ENCODE measurements around the gene TFEB.

TFEB gene

DNA sequence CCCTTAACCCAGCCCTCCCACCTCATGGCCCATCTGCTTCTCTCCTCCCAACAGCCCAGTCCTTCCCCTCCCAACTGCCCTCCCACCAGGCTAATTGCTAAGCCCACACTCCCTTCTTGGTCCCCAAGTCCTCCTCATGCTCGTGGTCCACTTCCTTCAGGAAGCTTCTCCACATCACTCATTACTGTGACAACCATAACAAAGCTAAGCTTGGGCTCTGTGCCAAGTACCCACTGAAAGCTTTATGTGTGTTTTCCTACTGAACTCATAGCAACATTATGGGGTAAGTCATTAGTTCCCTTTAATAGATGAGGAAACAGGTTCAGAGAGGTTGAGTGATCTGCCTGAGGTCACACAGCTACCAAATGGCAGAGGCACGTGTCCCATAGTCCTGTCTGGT is 28.1 kb upstream of the TFEB start:
- no peak for DNase-seq (ENCODE audit: low spot score)

DNA sequence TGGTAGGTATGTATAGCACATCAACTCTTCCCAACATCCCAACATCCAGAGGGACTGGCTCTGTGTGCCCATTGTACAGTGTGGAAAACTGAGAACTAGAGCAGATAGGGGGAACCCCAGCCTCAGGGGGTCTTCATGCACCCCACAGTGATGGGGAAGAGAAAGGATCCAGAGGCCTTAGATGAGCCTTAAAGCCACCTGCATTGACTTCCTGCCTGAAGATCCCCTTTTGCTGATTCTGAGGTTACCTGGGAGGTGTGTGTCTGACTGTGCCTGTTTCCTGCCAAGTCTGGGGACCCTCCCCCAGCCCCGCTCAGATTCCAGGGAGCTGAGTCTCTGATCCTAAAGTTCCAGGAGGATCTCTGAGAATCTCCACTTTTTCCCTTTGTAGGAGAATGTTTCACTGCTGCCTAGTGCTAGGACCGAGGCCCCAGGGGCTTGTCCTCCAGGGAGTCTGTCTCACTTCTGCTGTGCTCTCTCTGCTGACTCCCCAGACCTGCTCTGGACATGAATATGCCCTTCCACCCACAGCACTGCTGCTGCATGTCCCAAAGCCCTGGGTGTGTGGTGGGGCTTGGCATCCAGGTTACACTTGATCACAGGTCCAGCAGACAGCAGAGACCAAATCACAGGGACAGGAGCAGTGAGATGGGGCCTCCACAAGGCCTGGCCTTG is 24.6 kb upstream of the TFEB start:
- DNase-seq (ENCODE audit: low spot score): no peak

GRCh38 chr6:41759106-41759904 is 23.9 kb upstream of the TFEB start:
- no peak for DNase-seq (ENCODE audit: low spot score)

GRCh38 chr6:41758641-41759035 is 23.2 kb upstream of the TFEB start:
- no peak for DNase-seq (ENCODE audit: low spot score)

- DNase-seq (ENCODE audit: low spot score): no peak
These were observed 22.7 kb upstream of the TFEB start for GRCh38 chr6:41757931-41758640.

DNA sequence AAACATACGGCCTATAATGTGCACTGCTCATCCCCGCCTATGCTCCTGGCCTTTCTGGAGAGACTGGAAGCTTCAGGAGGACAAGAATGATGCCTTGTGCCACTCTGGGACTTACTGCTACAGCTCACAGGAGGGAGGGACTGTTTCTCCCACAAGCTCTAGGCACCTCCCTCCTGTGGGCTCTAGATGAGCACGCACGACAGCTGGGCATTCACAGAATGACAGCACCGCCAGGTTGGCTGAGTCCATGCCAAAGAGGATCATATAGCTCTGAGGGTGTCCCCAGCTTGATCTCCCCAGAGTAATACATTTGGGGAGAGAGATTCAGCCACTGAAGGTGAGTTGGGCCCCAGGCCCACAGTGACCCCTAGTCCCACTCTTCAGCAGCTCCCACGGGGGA is 21.9 kb upstream of the TFEB start:
- no peak for DNase-seq (ENCODE audit: low spot score)

- no peak for DNase-seq (ENCODE audit: low spot score)
These were observed 20.9 kb upstream of the TFEB start for GRCh38 chr6:41756354-41756753.

- DNase-seq (ENCODE audit: low spot score): no peak
These were observed 20.5 kb upstream of the TFEB start for GRCh38 chr6:41755895-41756294.

GRCh38 chr6:41750374-41750773 is 15.0 kb upstream of the TFEB start:
- DNase-seq (ENCODE audit: low spot score): no peak

DNA sequence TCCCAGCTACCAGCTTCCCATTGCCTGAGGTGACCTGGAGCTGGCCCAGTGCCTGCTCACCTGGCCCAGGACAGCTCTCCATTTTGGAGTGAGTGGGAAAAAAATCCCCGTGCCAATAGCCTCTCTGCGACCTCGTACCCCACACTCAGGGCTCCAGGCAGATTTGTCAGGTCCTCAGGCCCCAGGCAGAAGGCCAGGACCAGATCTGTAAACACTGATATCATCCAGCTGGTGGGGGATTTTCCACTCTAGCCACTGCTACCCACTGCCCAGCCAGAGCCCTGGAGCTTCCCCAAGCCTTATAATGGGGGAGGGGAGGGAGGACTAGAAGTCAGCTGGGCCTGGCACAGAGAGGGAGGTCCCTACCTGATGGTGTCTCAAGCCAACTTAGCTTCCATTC is 13.1 kb upstream of the TFEB start:
- DNase-seq (ENCODE audit: low spot score): no peak

GRCh38 chr6:41748102-41748477 is 12.7 kb upstream of the TFEB start:
- DNase-seq (ENCODE audit: low spot score): no peak

DNA sequence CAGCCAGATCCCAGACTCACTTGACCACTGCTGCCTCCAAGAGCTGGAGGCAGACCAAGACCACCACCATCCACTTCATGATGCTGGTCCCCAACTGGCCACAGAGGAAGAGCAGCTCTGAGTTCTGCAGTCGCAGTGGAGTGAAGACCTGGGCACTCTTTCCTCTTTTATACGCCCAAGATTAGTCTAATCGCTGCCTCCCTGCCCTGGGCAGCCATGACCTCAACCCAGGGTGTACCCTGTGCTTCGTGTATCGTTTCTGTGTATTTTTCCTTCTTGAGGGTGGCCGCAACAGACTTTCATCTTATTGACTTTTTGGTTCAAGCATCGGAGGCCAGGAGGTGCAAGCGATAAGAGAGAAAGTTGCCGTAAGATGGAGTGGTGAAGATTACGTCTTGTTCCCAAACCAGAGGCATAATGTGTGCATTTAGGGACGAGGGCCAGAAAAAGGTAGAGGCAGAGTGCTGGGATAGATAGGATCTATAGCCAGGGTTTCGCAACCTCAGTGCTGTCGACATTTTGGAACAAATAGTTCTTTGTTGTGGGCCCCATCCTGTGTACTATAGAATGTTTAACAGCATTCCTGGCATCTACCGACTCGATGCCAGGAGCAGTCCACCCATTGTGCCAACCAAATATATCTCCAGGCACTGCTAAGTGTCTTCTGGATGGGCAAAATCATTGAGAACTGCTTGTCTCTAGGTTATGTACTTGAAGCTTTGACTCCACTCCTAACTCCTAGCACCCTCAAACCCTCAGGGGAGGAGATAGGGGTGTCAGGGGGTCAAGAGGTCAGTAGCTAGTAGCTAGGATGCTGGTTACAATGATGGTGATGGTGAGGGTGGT is 12.1 kb upstream of the TFEB start, which contains the start of gene PGC:
Gene PGC (minus strand): TSS at position 142 of the 846 bp plus-strand sequence. CDS start 63 bp downstream, at position 79.
- DNase-seq (ENCODE audit: low spot score): no peak

DNA sequence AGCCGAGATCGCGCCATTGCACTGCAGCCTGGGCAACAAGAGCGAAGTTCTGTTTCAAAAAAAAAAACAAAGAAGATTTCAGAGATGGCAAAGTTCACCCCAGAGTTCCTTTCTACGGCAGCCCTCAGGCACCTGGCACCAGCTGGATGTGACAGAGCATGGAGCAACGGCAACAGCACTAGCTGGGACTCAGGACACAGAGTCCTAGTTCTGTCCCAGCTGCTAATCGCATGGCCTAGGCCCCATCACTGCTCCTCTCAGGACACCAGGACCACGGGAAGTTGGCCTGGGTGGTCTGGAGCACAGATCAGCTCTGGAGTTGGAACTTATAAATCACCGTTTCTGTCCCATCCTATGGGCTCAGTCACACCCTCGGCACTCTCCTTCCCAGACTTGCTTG is 10.7 kb upstream of the TFEB start:
- no peak for DNase-seq (ENCODE audit: low spot score)

GRCh38 chr6:41744236-41744787 is 8.9 kb upstream of the TFEB start:
- no peak for DNase-seq (ENCODE audit: low spot score)

DNA sequence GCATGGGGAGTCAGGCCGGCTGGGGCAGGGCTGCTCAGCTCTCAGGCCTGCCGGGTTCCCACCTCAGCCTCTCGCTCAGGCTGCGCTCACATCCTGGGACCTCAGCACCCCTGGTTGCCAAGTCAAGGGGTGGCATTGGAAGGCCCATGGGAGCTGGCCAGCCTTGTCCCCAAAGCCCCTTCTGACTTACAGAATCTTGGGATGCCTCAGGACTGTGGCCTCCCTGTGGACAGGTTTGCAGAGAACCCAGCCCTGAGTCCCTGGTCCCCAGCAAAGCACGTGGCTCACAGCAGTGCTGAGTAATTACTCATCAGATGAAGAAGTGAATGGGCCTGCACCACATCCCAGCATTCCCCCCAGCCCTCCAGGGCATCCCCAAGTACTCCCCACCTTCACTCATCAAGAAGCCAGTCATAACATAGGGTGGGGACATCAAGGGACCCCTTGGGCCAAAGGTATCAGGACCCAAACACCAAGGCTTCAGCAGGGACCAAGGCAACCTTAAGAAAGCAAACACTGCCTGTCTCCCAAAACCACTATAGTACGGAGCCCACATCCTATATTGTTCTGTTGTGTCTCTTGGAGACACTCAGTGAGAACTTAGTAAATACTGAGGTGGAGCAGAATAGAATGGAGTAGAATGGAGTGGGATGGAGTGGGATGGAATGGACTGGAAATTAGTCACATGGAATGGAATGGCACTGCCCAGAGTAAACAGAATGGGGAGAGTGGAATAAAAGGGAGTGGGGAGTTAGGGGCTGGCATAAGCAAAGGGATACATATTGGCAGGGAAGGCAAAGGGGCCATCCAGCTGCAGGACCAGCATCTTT is 8.2 kb upstream of the TFEB start:
- DNase-seq (ENCODE audit: low spot score): no peak

GRCh38 chr6:41741625-41742490 is 6.5 kb upstream of the TFEB start:
- no peak for DNase-seq (ENCODE audit: low spot score)

DNA sequence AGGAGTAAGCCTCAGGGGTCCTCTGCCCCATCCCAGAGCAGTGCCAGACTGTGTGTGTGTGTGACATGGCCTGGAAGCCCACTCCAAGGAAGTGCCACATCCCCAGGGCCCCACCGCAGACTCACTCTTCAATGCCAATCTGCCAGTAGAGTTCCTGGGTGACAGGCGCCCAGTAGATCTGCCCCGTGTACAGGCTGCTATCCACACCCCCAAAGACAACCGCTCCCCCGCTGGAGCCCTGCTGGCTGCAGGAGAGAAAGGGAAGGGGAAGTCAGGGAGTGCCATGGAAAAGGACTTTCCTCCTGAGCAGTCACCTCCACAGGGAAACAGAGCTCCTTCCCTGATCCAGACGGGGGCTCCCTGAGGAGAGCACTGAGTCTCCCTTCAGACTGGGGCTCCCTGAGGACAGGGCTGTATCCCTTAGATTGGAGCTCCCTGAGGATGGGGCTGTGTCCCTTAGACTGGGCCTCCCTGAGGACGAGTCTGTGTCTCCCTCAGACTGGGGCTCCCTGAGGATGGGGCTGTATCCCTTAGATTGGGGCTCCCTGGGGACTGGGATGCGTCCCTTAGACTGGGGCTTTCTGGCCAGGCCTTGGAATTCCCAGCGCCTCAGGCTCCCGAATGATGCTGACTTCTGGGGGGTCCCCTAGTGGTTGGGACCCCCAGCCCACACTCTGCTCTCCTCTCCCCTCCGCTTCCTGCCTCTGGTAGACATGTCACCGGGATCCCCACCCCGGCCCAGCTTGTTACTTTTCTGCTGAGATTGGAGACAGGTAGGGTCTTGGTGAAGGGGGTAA is 5.2 kb upstream of the TFEB start:
- DNase-seq (ENCODE audit: low spot score): no peak

- DNase-seq (ENCODE audit: low spot score): no peak
These were observed 3.6 kb upstream of the TFEB start for GRCh38 chr6:41739041-41739440.

DNA sequence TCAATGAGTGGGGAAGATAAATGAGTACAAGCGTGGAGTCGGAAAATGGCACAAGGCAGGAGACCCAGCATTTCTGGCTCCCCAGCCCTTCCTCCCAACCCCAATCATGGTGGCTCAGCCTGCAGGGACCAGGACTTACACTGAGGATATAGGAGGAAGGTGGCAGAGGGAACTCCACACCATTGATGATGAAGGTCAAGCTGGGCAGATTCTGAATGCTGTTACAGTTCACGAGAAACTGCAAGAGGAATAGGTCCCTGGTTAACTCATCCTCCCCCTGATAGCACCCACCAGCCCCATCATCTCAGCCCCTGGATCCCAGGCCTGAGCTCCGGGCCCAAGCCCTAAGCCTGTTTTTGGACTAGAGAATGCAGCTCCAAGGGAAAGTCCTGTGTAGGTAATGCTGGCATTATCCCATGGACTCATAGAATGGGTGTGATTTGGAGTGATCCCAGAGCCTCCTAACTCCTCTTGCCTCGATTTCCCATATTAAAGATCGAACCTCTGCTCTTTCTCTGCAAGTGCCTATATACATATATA is 2.3 kb upstream of the TFEB start:
- no peak for DNase-seq (ENCODE audit: low spot score)
